ENCODE results near the gene ABI3BP.
"Not testable (repeated sequence)": the region's sequence is repeated elsewhere in the genome, so short reads cannot be mapped to it uniquely, and the experiment has no call there.

The ABI3BP gene

DNA sequence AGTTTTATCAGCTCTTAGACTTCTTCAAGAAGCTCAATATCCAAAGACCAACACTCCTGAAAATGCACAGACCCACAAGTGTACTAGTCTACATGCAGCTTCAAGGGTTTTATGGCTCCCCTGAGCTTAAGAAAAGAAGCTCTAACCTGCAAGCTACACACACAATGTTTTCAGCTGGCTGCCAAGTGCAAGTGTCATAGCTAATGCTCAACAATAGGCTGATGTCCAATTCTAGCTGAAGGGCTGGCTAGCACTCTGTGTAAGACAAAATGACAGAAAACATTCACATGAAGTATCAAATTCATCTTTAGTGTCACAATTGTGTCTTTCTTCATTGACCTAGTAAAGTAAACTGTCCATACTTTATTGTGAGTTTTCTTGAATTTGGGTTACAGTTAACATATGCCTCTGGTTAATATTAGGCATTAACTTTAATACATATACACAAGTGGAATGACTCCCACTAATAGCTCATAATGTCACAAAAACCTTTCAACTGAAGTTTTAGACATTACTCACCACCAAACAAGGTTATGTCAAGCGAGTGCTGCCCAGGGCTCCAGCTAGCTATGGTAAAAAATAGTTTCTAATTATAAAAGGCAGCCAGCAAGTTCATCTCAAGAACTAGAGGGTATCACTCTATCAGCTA is 15.1 kb downstream of the ABI3BP start:
- no peak for DNase-seq

GRCh38 chr3:100976611-100977010 is 16.6 kb downstream of the ABI3BP start:
- no peak for DNase-seq

- DNase-seq, result no peak
These were observed 17.5 kb downstream of the ABI3BP start for GRCh38 chr3:100975714-100976113.

- no peak for DNase-seq
These were observed 19.6 kb downstream of the ABI3BP start for GRCh38 chr3:100973594-100973993.

DNA sequence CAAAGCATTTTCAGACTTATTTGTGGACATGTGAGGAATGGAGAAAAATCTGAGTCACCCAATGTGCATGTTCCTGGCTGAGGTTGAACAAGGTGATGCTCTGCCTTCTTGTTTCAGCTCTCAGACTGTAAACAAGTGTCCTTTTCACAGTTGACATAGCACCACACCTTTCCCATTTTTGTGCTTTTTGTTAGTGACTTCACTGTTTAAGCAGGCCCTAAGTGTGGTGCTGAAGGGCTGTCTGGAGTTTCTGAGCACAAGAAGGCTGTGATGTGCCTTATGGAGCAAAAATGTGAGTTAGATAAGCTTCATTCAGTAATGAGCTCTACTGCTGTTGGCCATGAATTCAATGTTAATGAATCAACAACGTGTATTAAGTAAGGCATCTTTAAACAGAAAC is 20.4 kb downstream of the ABI3BP start:
- DNase-seq, result no peak

- DNase-seq, result no peak
These were observed 20.8 kb downstream of the ABI3BP start for GRCh38 chr3:100972301-100972844.

GRCh38 chr3:100971798-100972197 is 21.4 kb downstream of the ABI3BP start:
- DNase-seq, result no peak

GRCh38 chr3:100970477-100970990 is 22.7 kb downstream of the ABI3BP start:
- DNase-seq, result no peak

DNA sequence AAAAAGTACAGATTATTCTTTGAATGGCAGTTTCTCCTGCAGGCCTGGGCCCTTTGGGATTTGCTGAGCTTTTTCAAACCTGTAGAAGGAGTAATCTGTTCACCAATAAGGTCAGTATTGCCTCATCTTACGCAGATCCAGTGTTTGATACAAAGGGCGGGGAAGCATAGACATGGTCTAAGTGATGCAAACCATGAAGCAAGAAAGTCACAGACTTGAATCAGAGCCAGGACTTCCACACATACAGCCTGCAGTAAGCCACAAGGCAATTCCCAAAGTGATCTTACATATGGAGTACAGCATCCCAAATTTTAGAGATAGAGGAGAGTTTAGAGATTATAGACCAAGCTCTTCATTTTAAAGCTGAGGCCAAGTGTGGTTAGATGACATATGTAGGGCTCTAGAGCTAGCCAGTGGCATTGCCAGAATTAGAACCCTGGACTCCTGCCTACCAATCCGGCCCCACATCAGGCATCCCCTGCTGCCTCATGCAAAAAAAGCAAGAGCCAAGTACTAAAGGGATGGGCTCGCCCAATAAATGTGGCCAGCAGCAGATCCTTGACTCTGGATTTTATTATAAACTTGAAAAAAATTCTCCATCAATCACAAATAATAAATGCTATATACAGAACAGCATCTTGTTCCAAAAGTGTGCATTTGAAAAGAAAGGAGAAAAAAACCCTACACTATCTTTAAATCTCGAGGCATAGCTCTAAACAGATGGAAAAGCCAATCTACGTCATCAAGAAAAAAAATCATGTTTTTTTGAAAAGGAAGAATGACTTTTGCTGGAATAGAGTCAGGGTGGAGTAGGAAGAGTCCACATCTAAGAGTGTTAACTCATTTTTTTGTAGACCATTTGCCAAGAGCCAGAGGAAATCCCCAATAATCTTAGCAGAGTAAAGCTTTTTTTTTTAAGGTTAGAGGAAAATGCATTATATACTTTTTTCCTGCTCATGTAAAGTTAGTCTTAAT is 24.0 kb downstream of the ABI3BP start:
- no peak for DNase-seq

DNA sequence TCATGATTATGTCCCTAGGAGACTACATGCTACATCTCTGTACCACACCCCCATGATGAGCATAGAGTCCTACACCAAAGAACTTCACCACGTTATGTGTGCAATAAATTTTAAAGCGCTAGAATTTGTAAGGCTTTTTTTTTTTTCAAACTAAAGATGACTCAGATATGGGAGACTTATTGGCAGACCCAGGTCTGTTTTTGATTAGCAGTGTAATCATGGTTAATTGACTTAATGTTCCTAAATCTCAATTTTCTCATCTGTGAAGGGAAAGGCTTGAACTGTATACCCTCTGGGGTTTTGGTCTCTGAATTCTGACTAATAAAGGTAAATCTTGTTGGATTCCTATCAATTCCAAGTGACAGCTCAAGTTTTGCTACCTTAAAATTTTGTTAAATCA is 26.4 kb downstream of the ABI3BP start:
- DNase-seq, result no peak

- no peak for DNase-seq
These were observed 27.2 kb downstream of the ABI3BP start for GRCh38 chr3:100966049-100966491.

GRCh38 chr3:100963041-100963440 is 30.2 kb downstream of the ABI3BP start:
- DNase-seq, result no peak

GRCh38 chr3:100957261-100957986 is 35.8 kb downstream of the ABI3BP start:
- no peak for DNase-seq

- no peak for DNase-seq
These were observed 36.9 kb downstream of the ABI3BP start for GRCh38 chr3:100956276-100956675.

DNA sequence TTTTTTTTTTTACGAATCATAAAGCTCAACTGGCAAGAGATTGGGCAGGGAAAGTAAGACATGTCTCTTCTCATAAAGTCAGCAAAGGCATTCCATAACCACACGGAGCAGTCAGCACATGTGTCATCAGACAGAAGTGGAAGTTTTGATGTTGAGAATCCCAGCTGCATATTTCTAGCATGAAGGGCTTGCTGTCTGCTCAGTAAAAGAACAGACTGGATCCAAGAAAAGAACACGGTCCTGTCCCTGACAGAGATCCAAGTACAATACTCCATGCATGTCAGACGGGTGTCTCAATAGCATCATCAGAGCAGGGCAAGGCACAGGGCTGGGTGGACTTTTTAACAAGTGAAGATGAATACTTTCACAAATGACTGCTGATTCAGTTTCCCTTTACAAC is 38.2 kb downstream of the ABI3BP start:
- DNase-seq, result no peak

DNA sequence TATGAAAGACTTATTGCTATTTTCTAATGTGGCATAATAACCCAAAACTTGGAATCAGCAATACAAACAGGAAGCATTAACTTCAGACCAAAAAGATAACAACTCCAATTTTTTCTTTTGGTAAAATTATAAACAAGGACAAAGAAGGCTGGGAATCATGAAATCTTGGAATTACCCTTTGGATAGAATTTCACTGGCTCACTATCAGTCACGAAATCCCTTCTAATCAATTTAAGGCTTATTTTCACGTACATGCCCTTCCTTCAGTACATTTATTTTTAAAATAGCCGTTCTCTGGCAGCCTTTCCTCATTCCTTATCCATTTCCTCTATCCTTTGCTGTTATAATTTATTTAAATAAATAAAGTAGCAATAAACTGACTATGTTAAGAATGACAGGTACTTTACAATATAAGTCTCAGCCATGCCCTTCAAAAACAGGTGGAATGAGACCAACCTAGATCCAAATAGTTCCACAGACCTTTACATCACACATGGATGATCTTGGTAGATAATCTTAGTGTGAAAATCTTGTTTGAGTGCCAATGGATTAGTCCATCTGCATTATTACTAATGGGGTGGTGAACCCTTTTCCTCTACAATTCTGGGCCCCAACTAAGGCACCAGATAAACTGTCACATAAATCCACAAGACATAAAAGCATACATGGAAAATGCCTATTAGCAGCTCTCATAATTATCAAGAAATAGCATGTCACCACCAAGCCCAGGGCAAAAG is 38.9 kb downstream of the ABI3BP start:
- DNase-seq, result no peak

- no peak for DNase-seq
These were observed 40.1 kb downstream of the ABI3BP start for GRCh38 chr3:100953103-100953502.

DNA sequence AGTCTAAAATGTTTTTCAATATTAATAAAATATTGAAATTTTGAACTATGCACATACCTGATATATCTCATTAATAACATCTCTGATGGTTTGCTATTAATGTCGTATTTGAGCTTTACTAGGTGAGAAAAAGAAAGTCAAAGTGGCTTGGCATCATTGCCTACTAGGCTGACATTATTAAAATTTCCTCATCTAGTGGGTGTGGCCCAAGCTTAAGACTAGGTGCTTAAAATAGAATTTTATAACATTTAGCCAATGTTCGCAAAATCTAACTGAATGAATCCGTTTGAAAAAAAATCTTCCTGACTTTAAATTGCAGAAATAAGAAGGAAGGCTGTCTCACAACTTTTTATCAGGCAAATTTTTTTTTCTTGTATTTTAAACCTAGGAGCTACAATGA is 46.1 kb downstream of the ABI3BP start:
- no peak for DNase-seq

DNA sequence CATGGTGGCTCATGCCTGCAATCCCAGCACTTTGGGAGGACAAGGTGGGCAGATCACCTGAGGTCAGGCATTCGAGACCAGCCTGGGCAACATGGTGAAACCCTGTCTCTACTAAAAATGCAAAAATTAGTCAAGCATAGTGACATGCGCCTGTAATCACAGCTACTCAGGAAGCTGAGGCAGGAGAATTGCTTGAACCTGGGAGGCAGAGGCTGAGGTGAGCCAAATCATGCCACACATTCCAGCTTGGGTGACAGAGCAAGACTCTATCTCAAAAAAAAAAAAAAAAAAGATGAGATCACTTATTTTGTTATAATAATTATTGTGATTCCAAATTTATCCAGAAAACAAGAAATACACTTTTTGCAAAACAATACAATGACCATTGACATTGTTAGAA is 47.1 kb downstream of the ABI3BP start:
- not testable (repeated sequence) for DNase-seq

DNA sequence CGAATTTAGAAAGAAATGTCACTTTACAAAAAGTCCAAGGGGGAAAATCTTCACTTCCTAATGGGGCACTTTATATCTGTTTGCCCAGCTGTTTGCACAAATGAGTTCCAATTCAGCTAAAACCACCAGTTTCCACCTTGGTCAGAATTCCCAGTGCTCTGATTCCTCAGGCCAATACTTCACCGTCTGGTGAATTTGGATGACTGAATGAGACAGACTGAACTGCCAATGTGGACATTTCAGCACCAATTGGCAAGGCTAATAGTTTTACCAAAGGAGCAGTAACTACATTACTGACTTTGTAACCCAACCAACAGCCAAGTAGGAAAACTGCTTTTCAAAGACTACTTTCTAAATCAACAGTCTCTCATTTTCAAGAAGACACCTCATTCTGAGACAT is 51.8 kb downstream of the ABI3BP start:
- no peak for DNase-seq

- DNase-seq, result peak; percentile 76
These were observed 52.2 kb downstream of the ABI3BP start for GRCh38 chr3:100941041-100941440.

GRCh38 chr3:100936931-100937330 is 56.3 kb downstream of the ABI3BP start:
- no peak for DNase-seq
